Cerebellar nuclear complex (tissue), 1 donor: ENCODE measurements around the gene RTN3.
A peak's percentile ranks its signal among the peaks of the same experiment; 100 is the strongest.
"Not testable (repeated sequence)": the region's sequence is repeated elsewhere in the genome, so short reads cannot be mapped to it uniquely, and the experiment has no call there.

Source experiments
- DNase-seq, 2 experiments: peaks; one replicate each; lab custom pipeline; 2025; lab: John Stamatoyannopoulos, UW

The RTN3 gene

DNA sequence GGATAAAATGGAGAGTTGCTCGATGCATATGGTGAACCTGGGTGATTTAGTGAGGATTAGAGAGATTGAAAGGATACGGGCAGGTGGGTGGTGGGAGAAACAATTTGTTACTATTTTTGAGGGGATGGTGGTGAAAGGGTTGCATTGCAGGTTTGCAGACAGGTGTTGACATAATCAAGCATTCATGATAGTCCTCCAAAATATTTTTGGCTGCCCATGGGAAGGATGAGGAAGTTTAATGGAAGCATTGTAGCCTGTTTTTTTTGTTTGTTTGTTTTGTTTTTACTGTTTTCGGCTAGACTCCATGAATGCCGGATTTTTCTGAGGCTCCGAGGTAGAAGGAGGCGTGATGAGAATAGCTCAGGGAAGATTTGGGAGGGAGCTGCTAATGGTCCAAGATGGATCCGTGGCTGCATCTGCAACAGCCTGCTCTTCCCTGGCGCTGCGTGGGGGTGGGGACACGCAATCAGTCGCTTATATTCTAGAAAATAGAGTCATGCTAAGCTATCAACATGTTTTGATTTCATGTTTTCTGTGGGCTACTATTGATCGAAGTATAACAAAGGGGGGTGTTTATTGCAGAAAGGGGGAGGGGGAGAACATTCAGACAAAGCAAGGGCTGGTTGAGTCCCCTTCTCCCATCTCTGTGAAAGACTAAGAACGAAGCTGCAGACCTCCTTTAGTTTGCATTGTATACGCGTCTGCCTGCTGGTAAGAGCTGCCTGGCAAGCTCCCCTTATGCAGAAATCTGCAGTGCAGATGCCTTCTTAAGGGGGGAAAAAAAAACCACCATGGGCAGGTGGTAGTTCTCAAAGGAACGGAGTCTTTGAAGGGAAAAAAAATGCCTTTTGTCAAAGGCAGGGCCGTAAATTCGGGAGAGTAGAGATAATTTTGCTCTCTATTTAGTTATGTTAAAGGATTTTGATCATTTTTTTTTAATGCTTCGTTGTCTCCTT, 1.0 kb downstream of the RTN3 start:
- peak in 1 of 2 experiments; percentile 20 for DNase-seq

DNA sequence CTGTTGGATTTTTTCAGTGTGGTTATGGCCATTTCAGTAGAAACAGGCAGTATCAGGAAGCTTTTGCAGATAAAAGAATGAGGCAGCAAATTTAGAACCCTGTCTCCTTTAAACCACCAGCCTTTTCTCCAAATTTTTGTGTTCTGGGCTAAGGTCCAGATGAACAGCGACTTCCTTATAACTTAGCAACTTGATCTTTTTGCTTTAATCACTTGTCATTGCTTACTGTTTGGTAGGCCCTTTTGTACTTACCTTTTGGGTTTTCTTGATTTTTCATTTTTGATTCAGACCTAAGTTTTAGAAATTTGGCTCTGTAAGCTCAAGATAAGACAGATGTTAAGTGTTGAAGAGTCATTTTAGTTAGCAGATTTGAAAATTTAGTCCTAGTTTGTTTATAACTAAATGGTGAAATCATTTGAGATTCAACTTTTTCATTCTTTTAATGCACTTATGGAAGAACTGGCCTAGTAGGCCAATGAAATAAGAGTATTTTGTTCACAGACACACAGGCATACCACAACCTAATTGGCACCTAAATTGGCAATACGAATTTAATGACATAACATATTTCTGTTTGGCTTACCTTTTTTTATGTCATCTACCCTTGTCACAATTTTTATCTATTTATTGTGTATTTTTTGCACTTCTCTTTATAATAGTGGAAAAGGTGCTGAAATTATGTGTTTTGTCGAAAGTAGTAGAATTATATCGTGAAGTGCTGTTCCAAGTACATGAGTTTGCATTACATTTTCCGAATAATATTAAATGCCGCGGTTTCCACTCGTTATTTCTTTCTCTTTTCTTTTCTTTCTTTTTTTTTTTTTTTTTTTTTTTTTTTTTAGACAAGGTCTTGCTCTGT, 2.1 kb downstream of the RTN3 start:
- no peak for DNase-seq

GRCh38 chr11:63685158-63685721, 3.9 kb downstream of the RTN3 start:
- DNase-seq: not testable (repeated sequence)

DNA sequence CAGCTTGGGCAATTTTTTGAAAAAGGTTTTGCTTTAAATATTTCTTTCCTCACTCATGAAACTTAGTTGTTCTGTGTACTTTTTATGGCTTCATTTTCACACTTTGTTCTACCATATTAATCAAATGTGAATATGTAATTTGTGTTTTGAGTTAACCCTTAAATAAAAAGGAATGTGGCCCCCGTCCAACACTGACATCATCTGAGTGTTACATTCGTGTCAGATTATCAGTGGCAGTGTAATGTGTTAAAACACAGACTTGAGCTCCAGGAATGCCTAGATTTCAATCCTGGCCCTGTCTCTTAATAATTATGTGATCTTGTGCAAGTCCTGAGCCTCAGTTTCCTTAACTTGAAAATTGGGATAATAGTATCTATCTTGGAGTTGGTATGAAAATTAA, 5.6 kb downstream of the RTN3 start:
- DNase-seq: no peak

DNA sequence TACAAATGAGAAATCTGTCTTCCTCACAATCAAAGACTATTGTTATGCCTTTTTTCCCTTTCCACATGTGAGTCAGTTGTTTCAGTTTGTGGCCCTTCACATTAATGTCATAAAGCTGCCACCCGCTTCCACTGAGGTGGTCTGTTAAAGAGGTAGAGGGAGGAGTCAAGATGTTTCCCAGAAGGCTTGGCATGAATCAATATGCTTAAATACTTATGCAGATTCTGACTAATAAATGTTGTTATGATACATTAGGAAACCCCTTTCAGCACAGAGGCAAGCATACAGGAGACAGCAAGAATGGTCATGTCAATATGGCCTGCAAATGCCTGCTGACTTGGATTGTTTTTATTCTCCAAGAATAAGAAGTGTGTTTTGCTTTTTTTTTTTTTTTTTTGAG, 6.5 kb downstream of the RTN3 start:
- DNase-seq: no peak

GRCh38 chr11:63694596-63694995, 13.3 kb downstream of the RTN3 start:
- DNase-seq: no peak

- no peak for DNase-seq
These were observed 17.9 kb downstream of the RTN3 start for GRCh38 chr11:63698976-63699733.

DNA sequence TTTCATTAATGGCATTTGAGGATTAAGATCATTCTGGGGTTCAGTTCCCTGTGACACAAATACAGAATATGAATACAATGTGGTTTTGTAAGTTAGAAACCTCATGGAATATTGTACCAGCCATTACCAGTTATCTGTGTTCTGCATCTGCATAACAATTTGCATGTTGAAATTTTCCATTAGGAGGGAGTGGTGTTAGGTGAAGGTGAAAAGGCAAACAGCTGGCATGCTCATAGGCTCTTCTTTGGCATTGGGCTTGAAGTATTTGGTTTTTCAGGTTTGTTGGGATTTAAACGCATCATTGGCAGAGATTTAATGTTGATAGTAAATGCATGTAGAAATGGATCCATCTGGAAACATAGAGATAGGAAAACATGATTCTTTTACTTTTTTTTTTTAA, 18.6 kb downstream of the RTN3 start:
- no peak for DNase-seq

DNA sequence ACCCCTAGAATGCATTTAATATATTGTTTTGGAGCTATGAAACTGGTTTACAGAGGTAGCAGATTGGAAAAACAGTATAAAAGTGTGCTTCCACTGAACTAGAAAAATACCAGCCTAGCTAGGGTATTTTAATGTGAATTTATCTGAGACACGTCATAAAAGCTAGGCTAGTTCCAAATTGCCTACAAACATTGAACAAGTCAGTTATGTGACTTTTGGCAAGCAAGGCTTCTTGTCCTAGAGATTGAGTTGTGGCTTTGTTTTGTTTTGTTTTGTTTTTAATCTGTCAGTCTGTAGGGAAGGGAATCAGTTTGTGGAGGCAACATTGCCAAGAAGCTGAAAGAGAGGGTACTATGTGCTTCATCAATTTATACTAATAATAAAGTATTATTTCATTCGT, 24.2 kb downstream of the RTN3 start:
- no peak for DNase-seq

- DNase-seq: no peak
These were observed 27.5 kb downstream of the RTN3 start for GRCh38 chr11:63708764-63709163.

DNA sequence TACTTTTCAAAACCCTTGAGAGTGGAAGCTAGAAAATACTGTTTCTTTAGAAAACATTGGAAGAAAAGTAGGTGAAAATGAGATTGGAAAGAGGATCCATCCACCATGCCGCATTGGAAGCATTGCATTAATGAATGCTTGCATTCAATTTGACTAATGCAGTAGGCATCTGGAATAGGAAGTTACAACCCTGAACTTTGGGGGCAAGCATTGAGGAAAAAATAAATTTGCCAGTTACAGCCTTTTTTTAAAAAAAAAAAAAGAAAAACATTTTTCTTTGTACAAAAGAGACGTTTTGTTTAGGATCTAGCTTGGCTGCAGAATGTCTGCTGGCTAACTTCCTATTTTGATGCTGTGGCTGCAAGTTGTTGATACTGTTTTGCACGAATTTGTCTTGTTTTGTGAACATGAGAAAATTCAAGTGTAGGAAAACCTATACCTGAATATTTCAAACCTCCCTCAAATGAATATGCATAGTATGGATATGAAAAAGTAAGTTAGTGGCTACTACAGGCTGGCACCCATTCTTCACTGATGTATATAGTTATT, 28.1 kb downstream of the RTN3 start:
- no peak for DNase-seq

GRCh38 chr11:63710476-63711217, 29.3 kb downstream of the RTN3 start:
- no peak for DNase-seq

DNA sequence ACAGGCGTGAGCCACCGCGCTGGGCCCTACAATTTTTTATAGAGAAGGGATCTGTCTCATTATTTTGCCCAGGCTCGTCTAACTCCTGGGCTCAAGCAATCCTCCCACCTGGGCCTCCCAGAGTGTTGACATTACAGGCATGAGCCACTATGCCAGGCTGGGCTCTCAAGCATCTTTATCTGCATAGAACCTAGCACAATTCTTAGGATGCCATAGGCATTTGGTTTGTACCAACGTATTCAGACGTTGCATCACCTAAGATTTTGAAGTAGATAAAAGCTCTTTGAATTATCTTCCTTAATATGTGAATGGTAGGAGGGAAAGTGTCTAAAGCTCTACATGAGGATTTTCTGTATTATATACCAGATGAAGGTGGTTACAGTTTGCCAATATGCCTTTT, 30.5 kb downstream of the RTN3 start:
- no peak for DNase-seq

GRCh38 chr11:63713766-63714165, 32.5 kb downstream of the RTN3 start:
- DNase-seq: no peak

- no peak for DNase-seq
These were observed 34.7 kb downstream of the RTN3 start for GRCh38 chr11:63716046-63716445.

- no peak for DNase-seq
These were observed 37.7 kb downstream of the RTN3 start for GRCh38 chr11:63719001-63719400.

DNA sequence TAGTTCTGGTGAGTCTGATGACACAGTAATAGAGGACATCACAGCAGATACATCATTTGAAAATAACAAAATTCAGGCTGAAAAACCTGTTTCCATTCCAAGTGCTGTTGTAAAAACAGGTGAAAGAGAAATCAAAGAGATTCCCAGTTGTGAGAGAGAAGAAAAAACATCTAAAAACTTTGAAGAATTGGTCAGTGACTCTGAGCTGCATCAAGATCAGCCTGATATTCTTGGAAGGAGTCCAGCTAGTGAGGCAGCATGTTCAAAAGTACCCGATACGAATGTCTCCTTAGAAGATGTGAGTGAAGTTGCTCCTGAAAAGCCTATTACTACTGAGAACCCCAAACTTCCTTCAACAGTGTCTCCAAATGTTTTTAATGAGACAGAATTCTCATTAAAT, 38.7 kb downstream of the RTN3 start:
- DNase-seq: no peak

- no peak for DNase-seq
These were observed 39.3 kb downstream of the RTN3 start for GRCh38 chr11:63720611-63721010.

- no peak for DNase-seq
These were observed 48.0 kb downstream of the RTN3 start for GRCh38 chr11:63729326-63729725.

DNA sequence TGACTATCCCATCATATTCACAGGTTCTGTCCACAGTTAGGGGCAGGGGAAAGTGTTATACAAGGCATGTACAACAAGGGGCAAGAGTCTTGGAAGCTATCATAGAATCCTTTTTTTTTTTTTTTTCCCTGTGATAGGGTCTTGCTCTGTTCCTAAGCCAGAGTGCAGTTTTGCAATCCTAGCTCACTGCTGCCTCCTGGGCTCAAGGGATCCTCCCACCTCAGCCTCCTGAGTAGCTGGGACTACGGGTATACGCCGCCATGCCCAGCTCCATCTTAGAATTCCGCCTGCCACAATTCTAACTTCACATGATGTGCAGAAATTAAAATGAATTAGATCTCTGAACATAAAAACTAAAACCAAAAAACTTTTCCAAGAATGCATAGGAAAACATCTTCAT, 55.6 kb downstream of the RTN3 start:
- DNase-seq: no peak

DNA sequence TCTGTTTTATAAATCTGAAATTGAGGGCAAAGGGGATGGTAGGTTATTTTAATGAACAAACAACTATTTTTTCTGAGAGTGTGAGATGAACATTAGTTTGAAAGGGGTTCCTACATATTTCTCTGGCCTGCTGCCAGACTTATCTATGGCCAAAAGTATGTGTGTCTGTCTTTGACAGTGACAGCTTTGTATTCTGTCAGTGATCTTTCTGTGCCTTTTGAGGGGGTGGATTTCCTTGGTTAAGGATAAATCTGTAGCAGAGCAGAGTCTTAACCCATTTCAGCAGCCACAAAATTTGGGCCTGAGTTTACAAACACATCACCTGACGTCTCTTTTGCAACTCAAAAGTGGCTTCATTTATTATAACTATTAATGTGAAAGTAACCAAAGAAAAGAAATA, 56.4 kb downstream of the RTN3 start:
- DNase-seq: no peak
